GM21619 (cell line): ENCODE measurements around the gene RAB17.

ENCODE experiments used
- ATAC-seq: cut with Tn5 transposase; IDR thresholded peaks from one replicate; pipeline ENCODE4 v1.9.1; 2021; ENCODE audit not compliant: unreplicated experiment

Gene RAB17

DNA sequence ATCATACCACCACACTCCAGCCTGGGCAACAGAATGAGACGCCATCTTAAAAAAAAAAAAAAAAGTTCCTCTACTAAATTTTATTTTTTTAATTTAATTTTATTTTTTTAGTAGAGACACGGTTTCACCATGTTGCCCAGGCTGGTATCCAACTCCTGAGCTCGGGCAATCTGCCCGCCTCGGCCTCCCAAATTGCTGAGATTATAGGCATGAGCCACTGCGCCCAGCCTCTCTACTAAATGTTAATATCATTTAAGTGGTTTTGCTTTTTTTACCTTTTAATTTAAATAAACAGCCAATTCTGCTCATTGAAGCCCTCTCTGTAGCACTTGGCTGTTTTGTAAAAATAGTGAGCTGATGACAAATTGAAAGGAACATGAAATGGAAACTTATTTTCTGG lies 9.2 kb downstream of the RAB17 start:
- ATAC-seq, result no peak

DNA sequence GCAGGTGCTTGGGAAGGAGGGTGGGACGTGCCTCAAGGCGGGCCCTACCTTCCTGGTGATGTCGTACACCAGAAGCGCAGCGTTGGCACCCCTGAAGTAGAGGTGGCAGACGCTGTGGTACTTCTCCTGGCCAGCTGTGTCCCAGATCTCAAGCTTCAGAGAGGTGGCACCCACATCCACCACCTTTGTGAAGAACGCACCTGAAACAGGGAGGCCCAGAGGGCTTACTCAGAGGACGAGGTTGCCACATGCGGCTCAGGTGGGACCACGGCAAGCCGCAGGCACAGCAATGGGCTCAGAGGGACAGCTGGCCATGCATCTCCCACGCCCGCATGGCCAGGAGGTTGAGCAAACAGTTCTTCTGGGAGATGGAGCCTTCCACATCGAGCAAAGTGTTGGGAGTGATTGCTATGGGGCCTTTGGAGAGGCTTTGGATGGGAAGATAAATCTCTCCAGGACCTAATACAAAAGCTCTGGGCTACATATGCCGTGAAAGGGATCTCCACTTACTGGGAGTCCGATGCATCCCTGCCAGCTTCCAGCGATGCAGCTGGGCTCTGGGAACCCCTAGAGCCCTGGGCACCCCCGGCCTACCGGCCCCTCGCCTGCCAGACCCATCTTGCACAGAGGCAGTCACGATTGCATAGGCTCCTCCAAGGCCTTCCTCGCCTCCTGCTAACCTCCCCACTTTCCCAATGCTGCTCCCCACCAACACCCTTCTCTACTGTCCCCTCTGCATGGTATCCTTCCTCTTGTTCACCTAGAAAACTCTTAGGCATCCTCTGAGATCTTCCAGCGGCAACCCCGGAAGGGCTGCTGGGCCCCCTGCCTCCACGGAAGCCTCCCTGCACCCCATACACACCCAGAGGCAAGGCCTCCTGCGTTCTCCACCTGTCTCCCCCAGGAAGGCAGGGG lies 12.3 kb downstream of the RAB17 start:
- no peak for ATAC-seq

DNA sequence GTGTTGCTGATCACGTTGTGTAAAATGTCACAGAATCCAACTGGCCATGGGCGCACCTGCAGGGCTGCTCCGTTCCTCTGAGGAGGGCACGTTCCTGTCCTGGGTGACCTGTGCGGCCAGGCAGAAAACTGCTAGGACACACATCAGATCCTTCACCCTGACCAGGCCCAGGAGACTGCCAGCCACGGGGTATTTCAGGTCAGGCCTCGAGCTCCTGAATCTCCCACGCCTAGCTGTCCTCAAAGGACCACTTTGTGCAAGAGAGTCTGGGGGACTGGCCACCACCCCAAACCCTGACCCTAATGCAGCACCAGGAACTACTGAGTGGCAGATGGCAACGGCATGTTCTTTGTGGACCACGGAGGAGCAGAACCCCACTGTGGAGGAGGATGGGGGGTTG lies 13.1 kb downstream of the RAB17 start:
- ATAC-seq, result no peak

DNA sequence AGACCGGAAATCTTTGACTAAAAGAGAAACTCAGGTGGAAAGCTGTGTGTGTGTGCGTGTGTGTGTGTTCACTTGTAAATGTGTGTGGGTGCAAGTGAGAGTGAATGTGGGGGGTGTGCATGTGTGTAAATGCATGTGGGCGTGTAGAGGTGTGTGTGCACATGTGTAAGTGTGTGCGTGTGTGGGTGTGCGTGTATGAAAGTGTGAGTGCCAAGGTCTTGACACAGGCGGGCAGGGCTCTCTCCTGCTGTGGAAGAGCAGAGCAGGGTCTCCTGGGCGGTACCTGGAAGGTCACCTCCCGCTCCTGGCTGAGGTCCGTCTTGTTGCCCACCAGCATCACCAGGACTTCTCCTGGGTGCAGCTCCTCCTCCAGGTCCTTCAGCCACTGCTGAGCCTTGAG lies 13.6 kb downstream of the RAB17 start:
- no peak for ATAC-seq

GRCh38 chr2:237575869-237576862 lies 14.4 kb downstream of the RAB17 start:
- no peak for ATAC-seq

DNA sequence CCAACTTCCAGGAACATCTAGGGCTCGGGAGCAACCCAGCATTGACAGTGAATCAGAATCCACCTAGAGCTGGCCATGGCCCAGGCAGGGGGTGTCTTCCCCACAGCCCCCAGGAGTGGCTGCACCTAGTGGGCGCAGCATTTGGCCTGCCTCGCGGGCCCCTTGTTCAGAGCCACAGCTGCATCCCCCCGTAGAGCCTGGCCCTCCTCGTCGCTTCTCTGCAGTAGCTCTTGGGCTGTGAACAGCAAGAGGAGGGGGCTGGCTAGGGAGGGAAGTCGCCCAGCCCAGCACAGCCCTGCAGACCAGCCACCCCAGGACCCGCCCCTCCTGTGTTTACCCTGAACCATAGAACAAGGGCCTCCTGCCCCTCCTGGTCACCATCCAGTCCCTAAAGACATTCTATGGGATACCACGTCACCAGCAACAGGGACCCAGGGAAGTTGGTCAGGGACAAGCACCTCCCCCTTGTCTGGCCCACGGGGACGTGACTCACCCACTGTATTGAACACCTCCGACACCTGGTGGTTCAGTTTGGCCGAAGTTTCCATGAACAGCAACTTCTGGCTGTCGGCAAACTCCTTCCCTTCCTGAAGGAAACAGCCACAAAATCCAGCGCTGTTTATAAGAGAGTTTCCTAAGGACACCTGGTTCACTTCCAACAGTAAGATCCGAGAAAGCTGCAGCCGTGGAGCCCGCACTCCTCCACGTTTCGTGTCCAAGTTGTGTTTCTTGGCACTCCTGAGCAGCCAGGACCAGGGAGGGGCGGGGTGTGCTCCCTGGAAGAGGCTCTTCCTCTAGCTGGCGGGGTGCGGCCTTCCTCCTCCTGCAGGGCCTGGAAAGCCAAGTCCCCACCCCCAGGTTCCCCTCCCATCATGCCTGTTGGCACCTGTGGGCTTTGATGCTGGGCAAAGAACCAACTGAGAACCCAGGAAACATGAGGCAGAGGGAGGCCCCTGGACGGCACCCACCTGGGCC lies 15.4 kb downstream of the RAB17 start:
- ATAC-seq, result no peak

DNA sequence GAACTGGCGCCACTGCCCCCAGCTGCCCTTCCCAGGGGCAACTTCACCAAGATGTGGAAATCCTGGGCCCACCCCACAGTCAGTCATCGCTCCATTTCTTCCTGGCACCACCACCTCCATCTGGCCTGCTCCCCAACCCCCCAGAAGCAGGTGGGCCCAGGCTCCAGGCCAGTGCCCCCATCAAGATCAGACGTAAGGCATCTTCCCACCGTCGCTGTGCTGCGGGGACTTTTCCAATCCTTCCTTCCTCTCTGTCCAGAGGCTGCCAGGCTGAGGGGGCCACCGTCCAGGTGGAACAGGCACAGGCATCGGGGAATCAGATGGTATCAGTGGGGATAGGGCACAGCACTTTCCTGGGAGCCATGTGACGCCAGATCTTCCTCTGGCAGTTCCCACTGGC lies 16.1 kb downstream of the RAB17 start:
- no peak for ATAC-seq

- no peak for ATAC-seq
Observed at GRCh38 chr2:237573721-237574415, 16.7 kb downstream of the RAB17 start.

GRCh38 chr2:237572742-237573101 lies 17.8 kb downstream of the RAB17 start:
- ATAC-seq, result no peak

- ATAC-seq, result peak; percentile 90
Observed at GRCh38 chr2:237572021-237572741, 18.4 kb downstream of the RAB17 start.

- no peak for ATAC-seq
Observed at GRCh38 chr2:237571551-237571950, 19.0 kb downstream of the RAB17 start.

DNA sequence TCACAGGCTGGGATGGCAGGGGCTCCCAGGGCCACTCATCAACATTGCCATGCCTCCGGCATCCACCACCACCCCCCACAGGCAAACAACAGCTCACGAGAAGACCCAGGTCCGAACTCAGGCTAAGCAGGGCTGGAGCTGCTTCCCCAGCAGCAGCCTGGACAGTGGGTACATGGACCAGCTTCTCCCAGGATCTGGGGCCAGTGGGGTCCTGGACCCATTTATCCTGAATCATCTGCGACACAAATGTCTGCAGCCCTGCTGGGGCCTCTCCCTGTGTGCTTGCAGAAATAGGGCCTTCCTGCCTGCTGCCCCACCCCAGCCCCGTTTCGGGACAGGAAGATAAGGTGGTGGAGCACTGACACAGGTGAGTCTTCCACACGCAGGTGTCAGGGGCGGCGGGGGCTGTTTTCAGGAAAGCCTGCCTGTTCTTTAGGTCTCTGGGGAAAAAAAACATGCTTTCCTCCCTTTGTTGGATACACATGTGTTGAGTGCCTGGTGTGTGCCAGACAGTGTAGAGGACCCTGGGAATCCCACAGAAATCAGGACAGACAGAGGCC lies 19.7 kb downstream of the RAB17 start:
- no peak for ATAC-seq

- no peak for ATAC-seq
Observed at GRCh38 chr2:237569896-237570295, 20.6 kb downstream of the RAB17 start.

DNA sequence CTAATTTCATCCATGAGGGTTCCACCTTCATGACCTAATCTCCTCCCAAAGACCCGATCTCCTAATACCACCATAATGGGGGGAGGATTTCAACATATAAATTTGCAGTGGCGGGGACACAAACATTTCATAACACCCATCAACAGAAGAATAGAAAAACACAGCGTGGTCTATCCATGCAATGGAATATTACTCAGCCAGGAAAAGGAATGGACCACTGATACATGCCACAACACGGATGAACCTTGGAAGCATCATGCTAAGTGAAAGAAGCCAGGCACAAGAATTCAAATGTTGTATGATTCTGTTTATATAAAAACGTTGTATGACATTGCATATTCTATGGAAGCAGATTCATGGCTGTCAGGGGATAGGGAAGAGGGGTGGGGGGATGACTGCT lies 21.5 kb downstream of the RAB17 start:
- no peak for ATAC-seq

DNA sequence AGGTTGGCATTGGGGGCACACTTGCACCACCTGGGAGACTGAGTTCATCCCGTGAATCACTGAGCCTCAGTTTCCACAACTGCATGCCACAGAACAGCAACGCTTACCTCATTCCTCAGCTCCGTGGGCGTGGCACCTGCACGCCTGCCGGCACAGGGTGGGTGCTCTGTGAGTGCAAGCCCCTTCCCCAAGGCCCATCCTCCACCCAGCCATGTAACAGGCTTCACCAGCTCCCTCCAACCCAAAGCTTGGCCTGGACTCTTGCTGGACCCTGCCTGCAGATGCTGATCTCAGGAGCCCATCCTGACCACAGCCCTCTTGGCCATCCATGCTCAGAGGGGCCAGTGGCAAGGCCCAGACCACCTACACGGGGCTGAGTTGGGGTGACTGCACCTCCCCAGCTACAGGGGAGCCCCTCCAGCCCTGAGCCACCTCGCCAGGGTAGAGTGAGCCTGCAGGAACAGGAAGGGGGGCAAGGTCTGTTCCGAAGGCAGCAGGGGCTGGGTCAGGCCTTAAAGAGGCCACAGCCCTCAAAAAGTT lies 22.3 kb downstream of the RAB17 start:
- ATAC-seq, result no peak

DNA sequence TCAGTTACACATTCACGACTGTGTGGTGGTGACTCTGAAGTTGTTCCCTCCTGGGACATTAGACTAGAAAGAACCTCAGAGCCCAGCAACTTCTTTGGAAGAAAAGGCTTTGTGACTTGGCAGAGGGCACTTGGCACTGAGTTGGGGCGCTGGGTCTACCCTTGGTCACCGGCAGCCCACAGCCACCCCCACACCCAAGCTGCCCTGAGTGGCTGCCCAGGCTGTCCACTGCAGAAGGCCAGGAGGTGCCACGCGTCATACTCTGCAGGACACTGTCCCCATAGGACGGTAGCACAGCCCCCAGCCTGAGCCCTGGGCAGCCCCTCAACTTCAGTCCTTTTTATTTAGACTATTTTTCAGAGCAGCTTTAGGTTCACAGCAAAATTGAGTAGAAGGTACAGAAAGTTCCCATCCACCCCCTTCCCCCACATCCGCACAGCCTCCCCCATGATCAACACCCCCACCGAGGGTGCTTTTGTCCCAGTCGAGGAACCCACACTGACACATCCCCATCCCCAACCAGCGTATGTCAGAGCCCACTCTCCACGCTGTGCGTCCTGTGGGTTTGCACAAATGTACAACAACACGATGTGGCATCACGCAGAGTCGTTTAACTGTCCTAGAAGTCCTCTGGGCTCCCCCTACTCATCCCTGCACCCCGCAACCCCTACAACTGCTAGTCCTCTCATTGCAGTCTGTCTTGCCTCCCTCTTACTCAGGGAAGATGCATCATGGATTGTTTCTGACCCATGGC lies 23.1 kb downstream of the RAB17 start:
- ATAC-seq, result no peak

DNA sequence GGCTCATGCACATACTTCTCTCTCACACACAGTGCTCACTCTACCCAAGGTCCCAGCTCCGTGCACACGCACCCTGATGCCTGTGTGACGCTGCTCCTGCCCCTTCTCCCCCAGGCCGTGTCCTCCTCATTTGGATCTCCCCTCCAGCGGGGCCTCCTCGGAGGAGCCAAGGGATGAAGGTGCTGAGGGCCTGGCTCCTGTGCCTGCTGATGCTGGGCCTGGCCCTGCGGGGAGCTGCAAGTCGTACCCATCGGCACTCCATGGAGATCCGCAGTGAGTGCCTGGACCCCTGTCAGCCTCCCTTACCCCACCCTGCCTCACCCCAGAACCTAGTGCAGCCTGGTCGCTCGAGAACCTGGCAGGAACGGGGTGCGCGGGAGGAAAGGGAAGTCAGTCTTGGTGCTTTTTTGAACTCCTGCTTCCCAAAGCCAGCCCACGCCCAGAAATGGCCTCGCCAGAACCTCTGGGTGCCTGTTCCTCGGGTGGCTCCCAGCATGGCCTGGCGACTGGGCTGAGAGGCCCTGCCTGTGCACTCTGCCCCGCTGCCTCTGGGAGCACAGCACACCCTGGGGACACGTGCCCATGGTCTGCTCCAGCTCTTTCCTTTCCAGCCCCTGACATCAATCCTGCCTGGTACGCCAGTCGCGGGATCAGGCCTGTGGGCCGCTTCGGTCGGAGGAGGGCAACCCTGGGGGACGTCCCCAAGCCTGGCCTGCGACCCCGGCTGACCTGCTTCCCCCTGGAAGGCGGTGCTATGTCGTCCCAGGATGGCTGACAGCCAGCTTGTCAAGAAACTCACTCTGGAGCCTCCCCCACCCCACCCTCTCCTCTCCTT lies 23.9 kb downstream of the RAB17 start, which contains the start of gene PRLH:
Gene PRLH (plus strand): TSS at position 174 of the 835 bp plus-strand sequence. CDS start 0 bp downstream, at position 174.
- no peak for ATAC-seq
